EH (cell line): ENCODE data around the gene NCOA6.
A peak's percentile ranks its signal among the peaks of the same experiment; 100 is the strongest.
"Not testable (repeated sequence)": the region's sequence is repeated elsewhere in the genome, so short reads cannot be mapped to it uniquely, and the experiment has no call there.

Experiments used
- DNase-seq: peaks from one replicate; pipeline ENCODE4 v3.0.0-alpha.2; 2015; ENCODE audit warnings: low read depth

Gene NCOA6

DNA sequence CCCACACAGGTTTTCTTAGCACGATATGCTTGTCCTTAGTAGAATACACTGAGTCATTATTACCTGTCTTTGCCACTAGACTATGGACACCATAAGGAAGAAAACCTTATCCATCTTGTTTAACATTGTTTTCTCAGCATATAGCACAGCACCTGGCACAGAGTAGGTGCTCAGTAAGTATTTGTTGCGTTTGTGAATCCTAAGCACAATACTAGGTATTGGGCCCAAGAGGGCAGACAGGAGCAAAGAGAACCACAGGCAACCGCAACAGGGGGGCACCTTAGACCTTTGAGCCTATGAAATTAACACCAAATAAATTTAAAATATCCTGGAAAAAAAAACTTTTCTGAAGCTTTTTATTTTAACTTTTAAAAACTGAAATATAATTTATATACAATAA lies 3.7 kb upstream of the NCOA6 start:
- no peak for DNase-seq

DNA sequence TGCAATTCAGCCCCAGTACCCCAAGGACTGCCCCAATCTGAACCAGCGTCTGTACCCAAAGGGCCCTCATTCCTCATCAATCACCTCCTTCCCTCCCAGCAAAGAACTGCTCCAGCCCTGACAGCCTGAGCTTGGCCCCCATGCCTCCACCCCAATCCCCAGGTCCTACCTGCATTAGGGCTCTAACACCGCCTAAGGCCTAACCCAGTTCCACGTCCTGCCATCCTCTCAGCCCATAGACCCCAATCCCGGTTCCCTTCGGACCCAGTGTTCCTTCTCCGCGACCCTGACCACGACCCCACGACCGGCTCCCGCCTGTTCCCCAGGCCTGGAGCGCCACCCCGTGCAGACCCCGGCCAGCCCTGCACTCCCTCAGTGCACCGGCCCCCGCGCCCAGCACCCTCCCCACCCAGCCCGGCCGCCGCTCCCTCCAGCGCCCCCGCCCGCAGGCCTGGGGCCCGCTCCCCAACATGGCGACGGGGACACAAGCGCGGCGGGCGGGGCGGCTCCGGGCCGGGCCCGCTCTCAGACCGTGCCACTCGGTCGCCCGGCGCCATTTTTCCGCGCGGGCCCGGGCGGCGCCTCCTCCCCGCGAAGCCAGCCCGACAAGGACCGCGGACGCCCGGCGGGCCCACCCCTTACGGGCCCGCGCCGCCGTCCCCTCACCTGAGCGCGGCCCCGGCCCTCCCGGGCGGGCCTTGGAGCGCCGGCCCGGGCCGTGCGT lies 483 bp downstream of the NCOA6 start:
- DNase-seq, result peak; percentile 56

DNA sequence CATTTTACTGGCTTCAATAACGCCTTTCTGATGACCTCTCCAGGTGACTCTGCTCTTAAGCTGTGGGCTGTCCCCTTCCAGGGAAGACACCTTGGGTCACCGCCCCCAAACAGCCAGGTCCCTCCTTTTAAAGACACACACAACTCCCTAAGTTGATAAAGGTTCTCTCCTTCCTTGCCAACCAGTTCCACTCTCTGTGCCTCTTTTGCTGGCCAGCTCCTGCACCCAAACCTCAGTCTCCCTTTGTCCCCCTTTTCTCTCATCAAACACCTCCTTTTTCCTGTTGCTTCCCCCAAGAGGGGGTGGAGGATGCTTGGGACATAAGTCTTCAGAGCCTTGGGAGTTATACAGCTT lies 1.0 kb downstream of the NCOA6 start:
- peak; percentile 69 for DNase-seq

DNA sequence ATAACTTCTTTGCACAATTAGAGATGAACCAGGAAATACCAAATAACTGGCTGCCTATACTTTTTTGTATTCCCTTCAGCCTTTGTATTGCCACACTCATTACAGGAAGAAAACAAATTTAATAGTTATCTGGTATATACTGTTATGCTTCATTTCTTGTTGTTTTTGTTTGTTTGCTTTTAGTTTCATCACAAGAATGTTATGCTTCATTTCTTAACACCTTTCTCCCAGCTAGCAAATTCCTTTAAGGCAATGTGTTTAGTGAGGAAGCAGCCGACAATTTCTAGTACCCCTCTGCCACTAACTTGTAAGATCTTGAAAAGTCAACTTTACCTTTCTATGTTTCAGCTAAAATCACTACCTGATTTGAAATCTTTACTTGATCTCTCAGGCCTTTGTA lies 1.4 kb downstream of the NCOA6 start:
- no peak for DNase-seq

DNA sequence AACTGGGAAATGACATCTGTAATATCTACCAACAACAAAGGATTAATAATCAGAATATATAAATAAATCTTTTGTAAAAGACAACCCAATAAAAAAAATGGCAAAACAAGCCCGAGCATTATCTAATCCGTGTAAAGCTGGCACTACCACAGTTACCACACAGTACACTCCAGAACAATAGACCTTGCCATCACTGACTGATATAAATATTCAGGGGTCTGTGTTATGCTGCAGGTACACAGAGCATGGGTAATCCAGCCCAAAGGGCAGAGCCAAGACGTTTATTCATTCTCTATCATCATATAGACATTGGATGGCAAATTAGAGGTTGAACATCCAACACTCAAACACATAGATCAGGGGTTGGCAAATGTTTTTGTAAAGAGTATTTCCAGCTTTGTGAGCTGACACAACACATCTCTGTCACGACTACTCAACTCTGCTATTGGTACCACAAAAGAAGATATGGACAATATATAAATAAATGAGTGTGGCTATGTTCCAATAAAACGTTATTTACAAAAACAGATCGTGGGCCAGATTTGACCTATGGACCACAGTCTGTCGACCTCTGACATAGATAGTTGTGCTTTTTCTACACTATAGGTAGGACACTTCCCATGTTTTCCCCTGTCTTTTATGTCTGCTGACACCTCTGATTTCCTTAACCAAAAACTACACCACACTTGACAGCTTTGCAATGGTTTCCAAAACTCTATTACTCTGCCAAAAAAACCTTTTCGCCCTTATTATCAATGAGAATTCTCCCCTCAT lies 4.5 kb downstream of the NCOA6 start:
- DNase-seq, result no peak

DNA sequence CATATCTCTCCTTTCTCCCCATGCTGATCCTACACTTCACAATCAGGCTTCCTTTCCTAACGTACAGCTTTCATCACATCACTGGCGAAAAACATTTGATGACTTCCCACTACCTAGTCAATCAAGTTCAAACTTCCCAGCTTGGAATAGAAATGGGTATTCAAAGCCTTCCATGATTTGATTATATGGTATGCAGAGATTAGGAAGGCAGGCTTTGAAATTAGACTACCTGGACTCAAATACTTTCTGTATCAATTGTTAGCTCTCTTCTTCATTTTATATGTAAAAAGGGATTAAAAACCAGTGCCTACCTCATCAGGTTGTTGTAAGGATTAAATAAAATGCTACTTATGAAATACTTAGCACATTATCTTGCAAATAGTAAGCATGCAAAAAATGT lies 7.7 kb downstream of the NCOA6 start:
- DNase-seq, result no peak

DNA sequence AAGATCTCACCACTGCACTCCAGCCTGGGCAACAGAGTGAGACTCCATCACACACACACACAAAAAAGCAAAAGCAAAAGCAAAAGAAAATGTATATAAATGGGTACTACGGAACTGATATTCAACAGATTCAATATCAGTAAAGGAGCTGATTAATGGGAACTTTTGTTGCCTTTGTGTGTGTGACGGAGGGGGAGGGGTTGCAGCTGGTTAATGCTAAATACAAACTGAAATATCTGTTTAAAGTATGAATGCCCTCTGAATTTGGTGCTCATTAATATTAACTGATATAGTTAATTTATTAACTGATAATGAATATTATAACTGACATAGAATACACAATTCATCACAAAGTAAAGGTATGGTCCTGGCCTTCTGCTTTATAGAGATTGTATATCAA lies 8.4 kb downstream of the NCOA6 start:
- no peak for DNase-seq

DNA sequence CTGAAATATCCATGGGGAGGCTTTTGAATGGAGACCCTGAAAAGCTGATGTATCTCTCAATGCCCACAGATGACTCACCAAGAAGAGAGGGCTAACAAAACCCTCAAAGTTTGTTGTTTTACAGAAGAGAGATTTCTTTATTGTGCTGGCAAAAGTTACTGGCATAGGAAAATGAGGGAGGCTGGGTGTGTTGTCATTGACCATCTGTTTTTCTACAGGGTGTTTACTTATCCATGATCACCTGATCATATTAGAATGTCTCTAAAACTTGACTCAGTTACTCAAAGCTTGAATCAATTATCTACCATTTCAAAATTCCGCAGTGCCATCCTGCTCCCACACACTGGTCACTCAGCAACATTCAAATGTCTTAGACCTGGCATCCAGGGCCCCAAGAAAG lies 9.8 kb downstream of the NCOA6 start:
- DNase-seq, result no peak

DNA sequence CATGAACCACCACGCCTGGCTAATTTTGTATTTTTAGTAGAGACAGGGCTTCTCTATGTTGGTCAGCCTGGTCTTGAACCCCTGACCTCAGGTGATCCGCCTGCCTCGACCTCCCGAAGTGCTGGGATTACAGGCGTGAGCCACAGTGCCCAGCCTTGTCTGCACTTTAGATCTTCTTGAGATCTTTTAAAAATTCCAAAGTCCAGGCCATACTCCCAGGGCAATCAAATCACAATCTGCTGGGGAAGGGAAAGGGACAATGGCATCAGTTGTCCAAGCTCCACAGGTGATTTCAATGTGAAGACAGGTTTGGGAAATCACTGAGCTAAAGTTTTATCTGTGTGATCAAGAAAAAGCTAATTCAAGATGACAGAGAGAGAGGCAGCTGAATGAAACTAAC lies 16.9 kb downstream of the NCOA6 start:
- DNase-seq, result no peak

DNA sequence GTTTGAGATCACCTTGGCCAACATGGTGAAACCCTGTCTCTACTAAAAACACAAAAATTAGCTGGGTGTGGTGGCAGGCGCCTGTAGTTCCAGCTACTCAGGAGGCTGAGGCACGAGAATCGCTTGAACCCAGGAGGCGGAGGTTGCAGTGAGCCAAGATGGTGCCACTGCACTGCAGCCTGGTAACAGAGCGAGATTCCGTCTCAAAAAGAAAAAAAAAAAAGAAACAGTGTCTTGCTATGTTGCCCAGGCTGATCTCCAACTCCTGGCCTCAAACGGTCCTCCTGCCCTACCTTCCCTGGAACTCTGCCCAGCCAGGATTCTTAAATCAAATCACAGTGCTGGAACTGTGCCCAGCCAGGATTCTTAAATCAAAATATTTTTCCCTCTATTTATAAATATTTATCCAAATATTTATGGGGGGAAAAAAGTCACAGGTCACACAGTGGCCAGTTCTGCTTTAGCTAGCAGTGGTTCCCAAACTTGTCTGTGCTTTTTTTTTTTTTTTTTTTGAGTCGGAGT lies 17.4 kb downstream of the NCOA6 start:
- not testable (repeated sequence) for DNase-seq

DNA sequence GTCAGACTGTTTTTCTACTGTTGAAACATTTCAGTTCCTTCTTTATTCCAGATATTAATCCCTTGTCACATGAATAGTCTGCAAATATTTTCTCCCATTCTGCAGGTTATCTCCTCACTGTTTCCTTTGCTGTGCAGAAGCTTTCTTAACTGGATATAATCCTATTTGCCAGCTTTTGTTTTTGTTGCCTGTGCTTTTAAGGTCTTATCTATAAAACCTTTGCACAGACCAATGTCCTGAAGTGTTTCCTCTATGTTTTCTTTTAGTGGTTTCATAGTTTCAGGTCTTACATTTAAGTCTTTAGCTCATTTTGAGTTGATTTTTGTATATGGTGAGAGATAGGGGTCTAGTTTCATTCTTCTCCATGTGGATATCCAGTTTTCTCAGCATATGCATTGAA lies 19.2 kb downstream of the NCOA6 start:
- no peak for DNase-seq

DNA sequence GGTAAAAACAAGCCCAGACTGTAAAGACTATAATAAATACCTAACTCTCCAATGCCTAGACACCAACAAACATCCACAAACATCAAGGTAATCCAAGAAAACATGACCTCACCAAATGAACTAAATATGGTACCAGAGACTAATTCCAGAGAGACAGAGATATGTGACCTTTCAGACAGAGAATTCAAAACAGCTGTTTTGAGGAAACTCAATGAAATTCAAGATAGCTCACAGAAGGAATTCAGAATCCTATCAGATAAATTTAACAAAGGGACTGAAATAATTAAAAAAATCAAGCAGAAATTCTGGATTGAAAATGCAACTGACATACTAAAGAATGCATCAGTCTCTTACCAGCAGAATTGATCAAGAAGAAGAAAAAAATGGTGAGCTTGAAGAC lies 26.6 kb downstream of the NCOA6 start:
- DNase-seq, result peak; percentile 28

DNA sequence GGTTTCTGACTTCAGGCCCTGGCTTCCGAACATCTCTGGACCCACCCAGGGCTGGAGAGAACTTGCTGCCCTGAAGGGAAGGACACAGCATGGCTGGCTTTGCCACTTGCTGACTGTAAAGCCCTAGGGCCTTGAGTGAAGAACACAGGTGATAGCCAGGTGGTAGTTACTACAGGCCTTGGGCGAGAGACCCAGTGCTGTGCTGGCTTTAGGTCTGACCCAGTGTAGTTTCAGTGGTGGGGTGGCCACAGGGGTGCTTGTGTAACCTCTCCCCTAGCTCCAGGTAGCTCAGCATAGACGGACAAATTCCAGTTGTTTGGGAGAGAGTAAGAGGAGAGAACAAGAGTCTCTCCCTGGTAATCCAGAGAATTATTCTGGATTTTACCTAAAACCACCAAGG lies 27.1 kb downstream of the NCOA6 start:
- DNase-seq, result no peak

DNA sequence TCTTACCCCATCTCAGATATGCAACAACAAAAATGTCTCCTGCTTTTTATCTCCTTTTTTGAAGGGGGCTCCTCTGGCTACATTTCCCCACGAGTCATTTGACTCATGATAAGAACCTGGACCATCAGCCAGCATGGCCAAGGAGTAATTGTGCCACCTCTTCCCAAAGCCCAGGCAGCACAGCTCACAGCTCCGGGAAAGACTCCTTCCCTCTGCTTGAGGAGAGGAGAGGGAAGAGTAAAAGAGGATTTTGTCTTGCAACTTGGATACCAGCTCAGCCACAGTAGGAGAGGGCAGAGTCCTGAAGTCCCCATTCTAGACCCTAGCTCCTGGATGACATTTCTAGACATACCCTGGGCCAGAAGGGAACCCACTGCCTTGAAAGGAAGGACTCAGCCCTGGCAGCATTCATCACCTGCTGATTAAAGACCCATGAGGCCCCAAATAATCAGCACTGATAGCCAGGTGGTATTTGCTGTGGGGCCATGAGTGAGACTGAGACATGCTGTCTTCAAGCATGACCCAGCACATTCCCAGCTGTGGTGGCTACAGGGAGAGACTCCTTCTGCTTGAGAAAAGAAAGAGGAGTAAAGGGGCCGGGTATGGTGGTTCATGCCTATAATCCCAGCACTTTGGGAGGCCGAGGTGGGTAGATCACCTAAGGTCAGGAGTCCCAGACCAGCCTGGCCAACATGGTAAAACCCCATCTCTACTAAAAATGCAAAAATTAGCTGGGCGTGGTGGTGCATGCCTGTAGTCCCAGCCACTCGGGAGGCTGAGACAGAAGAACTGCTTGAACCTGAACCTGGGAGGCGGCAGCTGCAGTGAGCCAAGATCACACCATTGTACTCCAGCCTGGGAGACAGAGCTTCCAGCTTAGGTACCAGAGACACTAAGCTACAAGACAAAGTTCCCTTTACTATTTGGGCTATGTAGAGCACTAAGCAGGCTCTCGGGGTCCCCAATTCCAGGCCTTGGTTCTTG lies 28.1 kb downstream of the NCOA6 start:
- no peak for DNase-seq

DNA sequence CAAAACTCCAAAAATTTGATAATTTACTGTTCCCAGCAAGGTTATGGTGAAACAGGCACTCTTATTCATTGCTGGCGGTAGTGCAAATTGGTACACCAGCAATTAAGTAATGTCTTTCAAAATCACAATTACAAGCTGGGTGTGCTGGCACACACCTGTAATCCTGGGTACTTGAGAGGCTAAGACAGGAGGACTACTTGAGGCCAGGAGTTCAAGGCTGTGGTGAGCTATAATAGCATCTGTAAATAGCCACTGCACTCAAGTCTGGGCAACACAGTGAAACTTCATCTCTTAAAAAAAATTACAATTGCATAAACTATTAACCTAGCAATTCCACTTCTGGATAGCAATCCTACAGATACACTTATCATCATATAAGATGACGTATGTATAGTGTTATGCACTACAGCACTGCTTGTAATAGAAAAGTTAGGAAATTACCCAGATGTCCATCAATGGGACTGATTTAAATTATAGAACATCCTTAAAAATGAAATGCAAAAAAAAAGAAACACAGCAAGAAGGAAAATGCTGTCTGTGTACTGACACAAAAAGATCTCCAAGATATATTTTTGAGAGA lies 31.4 kb downstream of the NCOA6 start:
- DNase-seq, result no peak

DNA sequence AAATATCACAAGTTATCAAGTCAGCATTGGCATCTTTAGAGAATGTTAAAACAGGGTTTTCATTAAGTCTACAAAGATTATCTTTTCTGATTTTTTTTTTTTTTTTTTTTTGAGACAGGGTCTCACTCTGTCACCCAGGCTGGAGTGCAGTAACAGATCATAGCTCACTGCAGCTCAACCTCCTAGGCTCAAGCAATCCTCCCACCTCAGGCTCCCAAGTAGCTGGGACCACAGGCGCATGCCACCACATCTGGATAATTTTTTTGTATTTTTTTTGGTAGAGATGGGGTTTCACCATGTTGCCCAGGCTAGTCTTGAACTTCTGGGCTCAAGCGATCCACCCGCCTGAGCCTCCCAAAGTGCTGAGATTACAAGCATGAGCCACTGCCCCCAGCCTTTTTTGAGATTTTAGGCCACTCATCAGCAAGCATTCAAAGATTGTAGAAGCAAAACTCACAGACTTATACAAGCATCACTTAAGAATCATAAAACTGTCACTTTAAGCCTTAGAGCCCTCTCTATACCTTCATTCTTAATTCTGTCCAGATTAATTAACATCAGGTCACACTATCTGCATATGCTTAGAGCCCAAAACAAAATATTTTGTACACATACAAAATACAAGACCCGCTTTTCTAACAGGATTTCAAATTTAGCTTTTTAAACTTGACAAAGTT lies 32.6 kb downstream of the NCOA6 start:
- DNase-seq, result peak; percentile 23

DNA sequence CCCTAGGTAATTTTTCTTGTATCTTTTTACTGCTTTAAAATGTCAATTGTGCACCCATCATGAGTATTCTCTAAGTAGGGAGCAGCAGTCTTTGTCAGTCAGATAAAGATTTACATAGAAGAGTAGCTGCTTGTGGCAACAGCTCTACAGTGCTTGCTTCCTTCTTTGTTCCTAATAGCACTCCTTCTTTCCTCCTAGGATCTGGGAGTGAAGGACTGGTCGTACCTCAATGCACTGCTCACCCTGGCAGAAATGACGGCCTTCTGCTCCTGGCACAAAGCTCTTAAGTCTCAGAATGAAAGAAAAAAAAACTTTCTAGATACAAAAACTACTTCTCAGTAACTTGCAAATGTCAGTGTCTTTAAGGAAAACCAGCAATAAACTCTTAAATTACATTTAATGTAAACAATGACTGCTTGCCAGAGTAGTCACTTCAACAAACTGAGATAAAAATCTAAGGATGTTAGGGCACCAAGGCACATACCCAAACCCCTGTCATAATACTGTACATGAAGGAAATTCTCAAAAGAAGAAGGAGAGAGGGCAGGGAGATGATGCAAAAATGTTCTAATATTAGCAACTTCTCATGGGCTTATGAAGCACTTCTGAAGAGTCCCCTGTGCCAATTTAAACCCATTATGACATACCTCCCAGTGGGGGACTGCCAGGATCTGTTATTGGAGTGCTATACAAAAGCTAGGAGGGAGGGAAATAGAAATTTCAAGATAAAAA lies 34.0 kb downstream of the NCOA6 start:
- peak; percentile 90 for DNase-seq

DNA sequence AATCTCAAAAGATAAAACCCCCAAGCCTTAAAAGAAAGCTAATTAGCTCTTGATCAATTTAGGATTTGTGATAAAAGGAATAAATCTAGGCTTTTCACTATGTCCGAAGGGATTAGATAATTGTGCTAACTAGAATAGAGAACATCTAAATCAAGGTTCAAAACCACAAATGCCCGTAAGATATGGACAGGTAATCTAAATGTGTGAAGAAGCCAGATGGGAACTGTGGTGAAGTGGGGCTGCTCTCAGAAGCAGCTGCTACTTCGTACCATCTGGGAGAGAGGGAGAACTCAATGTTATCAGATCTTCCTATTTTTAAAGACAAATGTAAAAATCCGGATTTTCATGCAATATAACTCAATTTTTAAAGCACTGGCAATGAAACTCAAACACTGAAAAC lies 44.2 kb downstream of the NCOA6 start:
- DNase-seq, result no peak

DNA sequence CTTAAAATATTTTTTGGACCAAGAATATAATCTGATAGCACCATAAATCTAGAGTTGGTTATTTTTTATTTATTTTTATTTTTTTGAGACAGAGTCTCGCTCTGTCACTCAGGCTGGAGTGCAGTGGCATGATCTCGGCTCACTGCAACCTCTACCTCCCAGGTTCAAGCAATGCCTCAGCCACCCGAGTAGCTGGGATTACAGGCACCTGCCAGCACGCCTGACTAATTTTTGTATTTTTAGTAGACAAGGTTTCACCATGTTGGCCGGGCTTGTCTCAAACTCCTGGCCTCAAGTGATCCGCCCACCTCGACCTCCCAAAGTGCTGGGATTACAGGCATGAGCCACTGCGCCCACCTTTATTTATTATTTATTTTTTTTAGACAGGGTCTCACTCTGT lies 45.2 kb downstream of the NCOA6 start:
- DNase-seq, result not testable (repeated sequence)

DNA sequence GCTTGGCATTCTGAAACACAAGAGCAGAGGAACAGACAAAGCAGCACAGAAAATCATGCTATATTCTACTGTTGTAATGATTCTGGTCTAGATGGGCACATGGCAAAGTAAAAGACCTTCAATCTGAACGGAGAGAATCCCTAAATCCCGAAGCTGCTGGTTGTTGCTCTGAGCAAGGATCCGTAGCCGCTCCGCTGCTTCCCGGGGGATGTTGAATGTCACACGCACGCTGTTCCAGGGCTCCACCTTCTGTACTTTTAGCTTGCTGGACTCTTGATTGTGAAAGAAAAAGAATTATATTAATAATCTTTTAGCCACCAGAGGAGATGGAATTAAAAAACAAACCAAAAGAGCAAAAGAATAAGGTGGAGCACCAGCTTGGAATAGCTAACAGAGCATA lies 49.3 kb downstream of the NCOA6 start:
- no peak for DNase-seq

DNA sequence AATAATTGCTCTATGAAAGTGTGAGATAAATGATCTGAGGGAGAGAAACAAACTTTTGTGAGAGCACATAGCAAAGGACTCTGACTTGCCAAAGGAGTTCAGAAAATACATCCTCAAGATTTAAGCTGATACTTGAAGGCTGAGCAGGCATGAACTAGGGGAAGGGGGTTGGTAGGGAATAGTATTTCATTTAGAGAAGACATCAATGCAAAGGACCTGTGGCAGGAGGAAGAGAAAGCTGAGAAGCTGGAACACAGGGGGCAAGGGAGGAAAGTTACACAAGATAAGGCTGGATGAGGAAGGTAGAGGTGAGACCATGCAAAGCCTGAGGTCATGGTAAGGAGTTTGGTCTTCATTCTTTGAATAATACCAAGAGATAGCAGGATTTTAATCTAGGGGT lies 50.6 kb downstream of the NCOA6 start:
- DNase-seq, result no peak
